Lower leg skin (tissue), 3 donors: ENCODE data around the gene B3GNT4.

Experiments
- CTCF ChIP-seq, 3 donors: fragments of 450-650 bp; IDR thresholded peaks; one replicate each; pipeline ENCODE4 v1.5.1; 2016; ENCODE audit warnings: antibody characterized with exemption in 3 of 3, mild to moderate bottlenecking in 3 of 3, moderate library complexity in 2 of 3
- POLR2A ChIP-seq, 2 donors: fragments of 450-650 bp; IDR thresholded peaks; one replicate each; pipeline ENCODE4 v1.6.1; 2016 to 2017; ENCODE audit warnings: antibody characterized with exemption in 2 of 2, mild to moderate bottlenecking in 1 of 2, moderate library complexity in 1 of 2

DNA sequence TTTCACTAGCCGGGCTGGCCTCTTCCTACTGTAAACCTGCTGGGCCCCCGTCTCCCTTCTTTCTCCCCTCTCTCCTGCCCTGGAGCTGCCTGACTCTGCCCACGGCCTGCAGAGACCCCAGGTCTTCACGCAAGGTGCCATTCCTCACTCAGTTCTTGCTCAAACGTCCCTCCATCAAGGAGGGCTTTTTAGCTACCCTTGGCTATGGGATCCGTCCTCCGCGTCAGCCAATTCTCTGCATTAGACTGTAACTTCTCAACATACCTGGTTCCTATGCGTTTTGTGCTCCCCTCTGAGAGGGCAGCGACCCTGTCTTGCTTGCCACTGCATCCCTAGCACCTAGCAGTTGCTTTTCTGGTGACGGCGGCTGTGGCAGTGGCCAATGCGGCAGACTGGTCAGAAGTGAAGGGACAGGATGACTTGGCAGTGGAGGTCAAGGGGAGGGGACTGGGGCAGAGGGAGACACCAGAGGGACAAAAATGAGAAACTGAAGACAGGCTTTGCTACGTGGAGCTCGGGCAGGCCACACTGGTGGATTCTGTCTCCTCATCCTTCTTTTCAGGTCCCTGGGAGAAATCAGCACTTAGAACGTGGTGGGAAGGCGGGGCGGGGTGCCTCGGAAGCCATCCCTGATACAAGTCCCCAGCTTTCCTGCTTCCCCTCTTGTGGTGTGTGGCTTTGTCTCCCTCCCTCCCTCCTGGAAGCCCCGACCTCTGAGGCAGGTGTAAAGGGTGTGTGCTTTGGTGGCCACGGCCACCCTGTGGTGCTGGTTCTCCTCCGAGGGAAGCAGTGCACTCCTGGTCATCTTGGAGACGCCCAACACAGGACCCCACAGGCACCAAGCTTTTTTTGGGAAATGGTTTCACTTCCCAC, 1.8 kb downstream of the B3GNT4 start:
- TF ChIP-seq CTCF (IDR thresholded peaks at IDR 0.05) (no peak), POLR2A (IDR thresholded peaks at IDR 0.05) (no peak)
